NOMO-1 treated with DMSO at 0.1 percent for 48 hours (cell line): ENCODE results near the gene SYTL3.

Experiments
- DNase-seq: peaks from one replicate; lab custom pipeline; 2025; ENCODE audit not compliant: unreplicated experiment; lab: John Stamatoyannopoulos, UW

The SYTL3 gene

DNA sequence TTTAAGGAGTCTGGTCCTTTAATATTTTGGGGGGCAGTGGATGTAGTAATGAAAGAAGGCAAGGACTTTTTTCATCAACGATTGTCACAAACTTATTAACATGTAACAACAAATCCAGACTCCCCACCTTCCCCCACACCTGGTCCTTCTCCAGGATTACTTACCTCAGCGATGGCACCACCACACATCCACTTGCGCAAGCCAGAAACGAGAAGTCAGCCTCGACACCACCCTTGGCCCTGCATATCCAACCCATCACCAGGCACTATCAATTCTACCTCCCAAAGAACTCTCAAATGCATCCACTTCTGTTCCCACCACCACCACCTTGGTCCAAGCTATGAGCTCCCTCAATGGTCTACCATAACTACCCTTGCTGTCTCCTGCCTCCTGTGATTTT is 162.8 kb downstream of the SYTL3 start:
- no peak for DNase-seq

GRCh38 chr6:158813032-158813431 is 163.2 kb downstream of the SYTL3 start:
- no peak for DNase-seq
